Naive thymus-derived CD4-positive, alpha-beta T cell (primary cell): ENCODE measurements around the gene PDSS1. TPM values are rescaled to one million over a fixed set of nuclear protein-coding genes. Genes with fewer than 3 reads are reported as not detected.

ENCODE experiments used
- ATAC-seq: fragments of 150-1000 bp; cut with Tn5 transposase; 2 replicates; pipeline ENCODE4 v1.10.0; 2021; ENCODE audit warnings: mild to moderate bottlenecking, moderate library complexity
- CTCF ChIA-PET: fragments of 350-600 bp; sonication (Branson Sonifier 250); formaldehyde crosslinking; loops from one replicate; lab custom pipeline; 2021; ENCODE audit warnings: antibody characterized with exemption; lab: Charles Lee
- POLR2A ChIA-PET: fragments of 350-600 bp; sonication (Branson Sonifier 250); formaldehyde crosslinking; loops from one replicate; lab custom pipeline; 2021; ENCODE audit warnings: antibody characterized with exemption, inconsistent platforms; lab: Charles Lee
- DNase-seq, 9 donors: peaks; one replicate each; pipeline versions ENCODE4 v3.0.0 to v3.0.0-alpha.2; 2020 to 2022; ENCODE audit warnings: mixed read lengths in 1 of 9
- H3K27ac ChIP-seq: one replicate; pipeline ENCODE4 v1.7.0; 2013; ENCODE audit warnings: mild to moderate bottlenecking, low read depth, low read length, moderate library complexity
- H3K27me3 ChIP-seq, 2 donors: one replicate each; pipeline ENCODE4 v1.7.0; 2013; ENCODE audit warnings: low read length in 2 of 2, mild to moderate bottlenecking in 2 of 2, moderate library complexity in 2 of 2; ENCODE audit not compliant: control insufficient read depth in 2 of 2, insufficient read depth in 2 of 2
- H3K36me3 ChIP-seq, 3 experiments: 1 replicate in 2 of 3; 2 replicates in 1 of 3; pipeline ENCODE4 v1.7.0; 2013; ENCODE audit warnings: low read length in 3 of 3, mild to moderate bottlenecking in 3 of 3, moderate library complexity in 1 of 3; ENCODE audit not compliant: insufficient read depth in 3 of 3, control insufficient read depth in 2 of 3
- H3K4me1 ChIP-seq, 2 donors: one replicate each; pipeline ENCODE4 v1.7.0; 2013; ENCODE audit warnings: low read length in 2 of 2, mild to moderate bottlenecking in 2 of 2, moderate library complexity in 1 of 2; ENCODE audit not compliant: control insufficient read depth in 2 of 2, insufficient read depth in 2 of 2
- H3K4me3 ChIP-seq: 2 replicates; pipeline ENCODE4 v1.7.0; 2013; ENCODE audit warnings: mild to moderate bottlenecking, low read length
- H3K9me3 ChIP-seq, 3 experiments: 1 replicate in 2 of 3; 2 replicates in 1 of 3; pipeline ENCODE4 v1.7.0; 2013; ENCODE audit warnings: low read length in 3 of 3; ENCODE audit not compliant: control insufficient read depth in 2 of 3
- H3K27ac Mint-ChIP-seq, 9 donors: one replicate each; pipeline ENCODE4 v1.8.0; 2020 to 2022; ENCODE audit warnings: mixed read lengths in 9 of 9, mild to moderate bottlenecking in 8 of 9, moderate library complexity in 5 of 9, inconsistent platforms in 2 of 9
- H3K27me3 Mint-ChIP-seq, 5 donors: one replicate each; pipeline ENCODE4 v1.8.0; 2021 to 2022; ENCODE audit warnings: mixed read lengths in 5 of 5, mild to moderate bottlenecking in 1 of 5
- H3K36me3 Mint-ChIP-seq, 5 donors: one replicate each; pipeline ENCODE4 v1.8.0; 2020 to 2022; ENCODE audit warnings: mixed read lengths in 5 of 5, mild to moderate bottlenecking in 3 of 5, inconsistent platforms in 1 of 5
- H3K4me1 Mint-ChIP-seq, 7 donors: one replicate each; pipeline ENCODE4 v1.8.0; 2020 to 2022; ENCODE audit warnings: mixed read lengths in 7 of 7, mild to moderate bottlenecking in 3 of 7, inconsistent platforms in 1 of 7
- H3K4me3 Mint-ChIP-seq, 10 donors: one replicate each; pipeline ENCODE4 v1.8.0; 2020 to 2022; ENCODE audit warnings: mild to moderate bottlenecking in 10 of 10, mixed read lengths in 10 of 10, moderate library complexity in 6 of 10, inconsistent platforms in 2 of 10
- H3K9me3 Mint-ChIP-seq, 11 donors: one replicate each; pipeline ENCODE4 v1.8.0; 2020 to 2022; ENCODE audit warnings: mixed read lengths in 11 of 11, mild to moderate bottlenecking in 4 of 11, inconsistent platforms in 1 of 11, moderate library complexity in 1 of 11
- intact Hi-C, 2 donors: fragments of 100-400 bp; cut with micrococcal nuclease; formaldehyde crosslinking; loops; one replicate each; pipeline ENCODE4 v1.15.1; 2023
- polyA plus RNA-seq, 2 donors: library from polyadenylated mRNA; unstranded; fragments of 300-500 nt; fragmentation: Illumina TruSeq; gene quantifications; one replicate each; pipeline ENCODE4 v1.2.3, GENCODE V29; 2021
- total RNA-seq, 6 experiments: library from RNA in 5 of 6; stranded (reverse) in 5 of 6; gene quantifications; 1 replicate in 5 of 6; 2 replicates in 1 of 6; pipeline ENCODE4 v1.2.3 and lab custom pipeline; 2021 to 2026

The PDSS1 gene
- total and polyA plus RNA-seq, 7 experiments from 2014 or later = 3.8 to 15.2 (median 4.7) TPM

DNA sequence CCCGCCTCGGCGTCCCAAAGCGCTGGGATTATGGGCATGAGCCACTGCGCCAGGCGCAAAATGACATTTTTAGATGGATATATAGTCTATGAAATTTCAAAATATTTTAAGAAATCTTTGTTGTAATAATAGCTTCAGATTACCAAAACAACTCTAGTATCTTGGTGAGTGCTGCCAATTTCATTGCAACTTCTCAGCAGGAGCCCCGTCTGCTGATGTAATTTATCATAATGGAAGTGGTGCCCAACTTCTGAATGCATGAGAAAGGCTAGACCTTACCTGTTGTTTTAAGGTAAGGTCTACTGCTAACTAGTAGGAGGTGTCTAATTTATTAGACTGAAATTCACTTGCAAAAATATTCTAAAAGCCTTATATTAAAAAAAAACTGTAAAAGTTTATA, 20.0 kb downstream of the PDSS1 start:
- DNase-seq (no peak), ATAC-seq (no peak)
- Mint-ChIP-seq H3K27me3 (no peaks in the 10 kb centered on the region), H3K4me3 (no peak overlapping the region), H3K36me3 (peaks cover 0 to 32% (median 9%) of the 10 kb centered on the region in 5 donors), H3K4me1 (peaks cover 0 to 13% (median 0%) of the 10 kb centered on the region in 7 donors), H3K9me3 (no peaks in the 10 kb centered on the region), H3K27ac (no peak overlapping the region)
- no peaks in the 10 kb centered on the region for H3K27me3 ChIP-seq
- CTCF ChIA-PET = interaction anchor here (1.0 kb wide), 1 partner anchor 9 kb away, joined by 3 read pairs; no protein-coding TSS in a partner anchor
- POLR2A ChIA-PET = interaction anchor here (0.6 kb wide), 1 partner anchor 198 kb away, joined by 3 read pairs; no protein-coding TSS in a partner anchor
- H3K4me1 ChIP-seq = peaks cover 0 to 19% of the 10 kb centered on the region in 2 donors
- no peak overlapping the region for H3K4me3 ChIP-seq
- peaks cover 0 to 16% (median 3%) of the 10 kb centered on the region in 3 experiments for H3K36me3 ChIP-seq
- H3K9me3 ChIP-seq = no peaks in the 10 kb centered on the region
- intact Hi-C loops = no loop called here
- no peak overlapping the region for H3K27ac ChIP-seq

DNA sequence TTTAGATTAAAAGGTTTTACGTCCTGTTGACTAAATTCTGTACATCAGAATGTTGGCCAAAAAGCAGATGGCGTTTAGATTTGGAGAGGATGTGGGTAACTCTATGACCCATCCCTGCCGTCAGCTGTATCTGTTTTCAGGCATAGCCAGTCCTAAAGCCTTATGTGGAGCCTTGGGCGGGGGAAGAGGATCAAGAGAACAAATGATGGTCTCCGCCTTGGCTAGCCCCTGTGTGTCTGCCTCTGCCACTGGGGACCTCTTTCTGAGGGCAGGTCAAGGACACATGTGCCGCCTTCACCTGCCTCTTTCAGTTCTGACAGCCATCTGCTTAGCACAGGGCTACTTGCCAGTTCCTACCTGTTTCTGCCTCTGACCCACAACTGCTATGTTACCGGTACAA, 24.1 kb downstream of the PDSS1 start:
- peak; percentile 90 for ATAC-seq
- H3K36me3 ChIP-seq = peaks cover 0 to 30% (median 3%) of the 10 kb centered on the region in 3 experiments
- Mint-ChIP-seq H3K4me3 (peak overlapping the region in 2 of 10 donors; percentile 9 to 56), H3K27me3 (no peaks in the 10 kb centered on the region), H3K27ac (peak overlapping the region in 5 of 9 donors; percentile 42 to 91 (median 71)), H3K9me3 (no peaks in the 10 kb centered on the region), H3K36me3 (peaks cover 0 to 17% (median 12%) of the 10 kb centered on the region in 5 donors), H3K4me1 (peaks cover 3 to 17% (median 6%) of the 10 kb centered on the region in 7 donors)
- H3K4me1 ChIP-seq = peaks cover 0 to 19% of the 10 kb centered on the region in 2 donors
- no peak overlapping the region for H3K27ac ChIP-seq
- DNase-seq = peak in 1 of 9 donors; percentile 32
- POLR2A ChIA-PET = no interaction called here
- H3K27me3 ChIP-seq = no peaks in the 10 kb centered on the region
- intact Hi-C loops = no loop called here
- no peak overlapping the region for H3K4me3 ChIP-seq
- CTCF ChIA-PET = no interaction called here
- H3K9me3 ChIP-seq = no peaks in the 10 kb centered on the region

DNA sequence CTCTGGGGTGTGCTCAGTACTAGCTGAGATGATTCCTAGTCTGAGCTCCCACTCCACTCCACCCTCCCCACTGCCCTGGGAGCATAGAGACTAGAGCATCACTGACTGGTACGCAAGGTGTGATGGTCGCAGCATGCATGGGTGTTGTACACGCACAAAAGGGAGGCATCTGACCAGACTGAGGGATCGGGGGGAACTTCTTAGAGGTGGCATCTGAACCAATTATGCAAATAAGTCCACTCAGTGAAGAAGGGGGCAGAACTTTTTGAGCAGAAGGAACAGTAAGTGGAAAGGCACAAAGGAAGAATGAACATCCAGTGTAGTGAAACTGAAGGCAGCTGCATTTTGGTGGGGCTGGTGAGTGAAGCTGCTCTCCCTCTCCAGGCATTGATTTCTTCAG, 25.5 kb downstream of the PDSS1 start:
- Mint-ChIP-seq H3K9me3 (no peaks in the 10 kb centered on the region), H3K27me3 (no peaks in the 10 kb centered on the region), H3K36me3 (peaks cover 0 to 22% (median 12%) of the 10 kb centered on the region in 5 donors), H3K4me3 (no peak overlapping the region), H3K27ac (peak overlapping the region in 3 of 9 donors; percentile 33 to 81 (median 41)), H3K4me1 (peaks cover 3 to 17% (median 6%) of the 10 kb centered on the region in 7 donors)
- DNase-seq (no peak), ATAC-seq (no peak)
- intact Hi-C loops = no loop called here
- Histone ChIP-seq H3K9me3 (no peaks in the 10 kb centered on the region), H3K27ac (no peak overlapping the region), H3K4me3 (no peak overlapping the region), H3K4me1 (peaks cover 0 to 19% of the 10 kb centered on the region in 2 donors), H3K27me3 (no peaks in the 10 kb centered on the region), H3K36me3 (peaks cover 0 to 30% (median 0%) of the 10 kb centered on the region in 3 experiments)
- CTCF ChIA-PET = interaction anchor here (1.4 kb wide), 1 partner anchor 84 kb away, joined by 3 read pairs; no protein-coding TSS in a partner anchor
- POLR2A ChIA-PET = interaction anchor here (0.8 kb wide), 1 partner anchor 569 kb away, joined by 3 read pairs; no protein-coding TSS in a partner anchor

DNA sequence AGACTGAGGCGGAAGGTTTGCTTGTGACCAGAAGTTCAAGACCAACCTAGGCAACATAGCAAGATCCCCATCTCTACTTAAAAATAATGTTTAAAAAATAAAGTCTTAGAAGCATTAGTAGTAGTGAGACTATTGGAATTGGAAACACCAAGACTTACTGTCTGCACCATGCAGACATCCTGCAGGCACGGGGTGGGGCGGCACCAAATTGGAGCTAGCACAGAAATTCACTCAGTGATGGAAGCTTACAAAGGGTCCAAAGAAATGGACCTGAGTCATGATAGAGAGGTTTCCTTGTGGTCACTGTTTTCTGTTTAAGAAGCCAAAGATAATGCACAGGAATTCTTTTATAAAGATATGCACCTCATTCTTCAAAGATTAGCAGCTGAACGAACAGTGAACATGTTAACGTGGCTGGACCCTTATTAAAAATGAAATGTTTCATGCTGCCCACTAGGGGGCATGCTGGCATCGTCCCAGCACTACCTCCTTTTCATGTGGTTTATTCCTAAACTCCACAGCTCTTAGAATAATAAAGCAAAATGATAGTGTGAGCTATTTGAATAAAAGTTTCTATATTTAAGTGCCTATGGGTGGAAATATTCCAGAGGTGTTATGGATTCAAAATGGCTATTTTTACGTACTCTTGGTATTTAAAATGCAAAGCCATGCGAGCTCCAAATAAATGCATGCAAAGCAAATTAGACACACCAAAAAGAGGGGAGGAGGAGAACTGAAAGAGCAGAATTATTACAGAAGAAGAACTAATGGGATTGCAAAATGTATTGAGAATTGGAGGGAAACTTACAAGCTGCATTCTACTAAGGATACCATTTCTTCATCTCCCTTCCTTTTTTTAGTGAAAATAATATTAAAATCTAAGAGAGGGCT, 28.6 kb downstream of the PDSS1 start:
- no peak overlapping the region for H3K4me3 ChIP-seq
- H3K4me1 ChIP-seq = peaks cover 0 to 13% of the 10 kb centered on the region in 2 donors
- peak; percentile 74 for ATAC-seq
- H3K27ac Mint-ChIP-seq = peak overlapping the region in 1 of 9 donors; percentile 29
- H3K27me3 ChIP-seq = no peaks in the 10 kb centered on the region
- DNase-seq = peak; percentile 16 to 57 (median 45)
- H3K4me1 Mint-ChIP-seq = peaks cover 0 to 15% (median 6%) of the 10 kb centered on the region in 7 donors
- H3K27ac ChIP-seq = no peak overlapping the region
- intact Hi-C loops = loop anchor here (1.0 to 5.0 kb wide), 10 partner anchors 34 to 999 kb away; no protein-coding TSS in a partner anchor
- POLR2A ChIA-PET = interaction anchor here (0.6 to 1.1 kb wide), 3 partner anchors 9 to 120 kb away, joined by 3 read pairs; no protein-coding TSS in a partner anchor
- no peak overlapping the region for H3K4me3 Mint-ChIP-seq
- no peaks in the 10 kb centered on the region for H3K27me3 Mint-ChIP-seq
- peaks cover 0 to 34% (median 0%) of the 10 kb centered on the region in 3 experiments for H3K36me3 ChIP-seq
- H3K9me3 Mint-ChIP-seq = no peaks in the 10 kb centered on the region
- CTCF ChIA-PET = interaction anchor here (0.5 to 3.9 kb wide), 18 partner anchors 9 to 640 kb away, joined by 3 to 56 read pairs (median 4); partner anchors contain the start of gene ABI1
- H3K36me3 Mint-ChIP-seq = peaks cover 0 to 26% (median 12%) of the 10 kb centered on the region in 5 donors
- no peaks in the 10 kb centered on the region for H3K9me3 ChIP-seq

DNA sequence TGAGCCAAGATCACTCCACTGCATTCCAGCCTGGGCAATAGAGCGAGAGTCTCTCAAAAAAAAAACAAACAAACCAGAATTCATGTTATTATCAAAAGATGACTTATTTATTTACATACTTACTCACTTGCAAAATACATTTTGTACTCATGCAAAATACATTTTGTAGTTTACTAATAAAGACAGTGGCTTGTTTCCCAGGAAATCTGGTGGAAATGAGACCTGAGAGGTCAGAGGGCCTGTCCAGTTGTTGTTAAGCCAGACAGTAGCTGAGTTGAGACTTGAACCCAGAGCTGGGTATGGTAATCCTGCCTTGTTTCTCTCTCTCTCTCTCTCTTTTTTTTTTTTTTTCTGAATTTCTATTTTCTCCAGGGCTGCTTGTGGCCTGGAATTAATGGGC, 29.5 kb downstream of the PDSS1 start:
- no peak for ATAC-seq
- no peak overlapping the region for H3K4me3 ChIP-seq
- Mint-ChIP-seq H3K4me1 (peaks cover 0 to 8% (median 5%) of the 10 kb centered on the region in 7 donors), H3K9me3 (no peaks in the 10 kb centered on the region), H3K4me3 (no peak overlapping the region), H3K27me3 (no peaks in the 10 kb centered on the region), H3K27ac (no peak overlapping the region), H3K36me3 (peaks cover 0 to 28% (median 12%) of the 10 kb centered on the region in 5 donors)
- CTCF ChIA-PET = interaction anchor here (0.6 to 3.9 kb wide), 15 partner anchors 8 to 420 kb away, joined by 3 to 56 read pairs (median 4); no protein-coding TSS in a partner anchor
- peaks cover 0 to 32% (median 0%) of the 10 kb centered on the region in 3 experiments for H3K36me3 ChIP-seq
- H3K4me1 ChIP-seq = peaks cover 0 to 3% of the 10 kb centered on the region in 2 donors
- H3K27me3 ChIP-seq = no peaks in the 10 kb centered on the region
- H3K27ac ChIP-seq = no peak overlapping the region
- intact Hi-C loops = loop anchor here (2.0 to 5.0 kb wide), 6 partner anchors 35 to 1000 kb away; no protein-coding TSS in a partner anchor
- no peak for DNase-seq
- POLR2A ChIA-PET = no interaction called here
- H3K9me3 ChIP-seq = no peaks in the 10 kb centered on the region

DNA sequence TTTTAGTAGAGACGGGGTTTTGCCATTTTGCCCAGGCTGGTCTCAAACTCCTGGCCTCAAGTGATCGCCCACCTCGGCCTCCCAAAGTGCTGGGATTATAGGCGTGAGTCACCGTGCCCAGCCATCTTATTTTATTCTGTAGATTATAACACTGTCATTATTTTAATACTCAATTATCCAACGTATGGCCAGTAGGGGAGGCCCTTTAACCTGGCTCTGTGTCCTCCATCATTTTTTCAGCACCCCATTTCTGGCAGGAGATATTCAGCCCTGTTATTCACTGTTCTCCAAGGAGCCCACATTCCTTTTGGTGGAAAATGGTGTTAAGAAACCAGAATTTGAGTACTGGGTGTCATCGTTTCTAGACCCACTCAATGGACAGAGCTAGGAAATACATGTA, 31.5 kb downstream of the PDSS1 start:
- H3K36me3 ChIP-seq = peaks cover 0 to 31% (median 0%) of the 10 kb centered on the region in 3 experiments
- no peak for DNase-seq
- ChIA-PET CTCF (interaction anchor here (0.6 kb wide), 1 partner anchor 109 kb away, joined by 4 read pairs; no protein-coding TSS in a partner anchor), POLR2A (no interaction called here)
- H3K4me3 Mint-ChIP-seq = no peak overlapping the region
- no peak for ATAC-seq
- intact Hi-C loops = loop anchor here (5.0 kb wide), 3 partner anchors 37 to 1002 kb away; no protein-coding TSS in a partner anchor
- H3K9me3 ChIP-seq = no peaks in the 10 kb centered on the region
- peaks cover 0 to 34% (median 15%) of the 10 kb centered on the region in 5 donors for H3K36me3 Mint-ChIP-seq
- no peaks in the 10 kb centered on the region for H3K27me3 Mint-ChIP-seq
- H3K27ac ChIP-seq = no peak overlapping the region
- H3K4me1 Mint-ChIP-seq = peaks cover 0 to 10% (median 5%) of the 10 kb centered on the region in 7 donors
- no peaks in the 10 kb centered on the region for H3K27me3 ChIP-seq
- no peak overlapping the region for H3K27ac Mint-ChIP-seq
- no peaks in the 10 kb centered on the region for H3K9me3 Mint-ChIP-seq
- no peaks in the 10 kb centered on the region for H3K4me1 ChIP-seq
- no peak overlapping the region for H3K4me3 ChIP-seq
